Effector memory CD4-positive, alpha-beta T cell (primary cell): ENCODE measurements around the gene DDRGK1.
A peak's percentile ranks its signal among the peaks of the same experiment; 100 is the strongest.

Experiments
- DNase-seq, 3 donors: peaks; one replicate each; pipeline ENCODE4 v3.0.0-alpha.2; 2020
- H3K27ac ChIP-seq: 2 replicates; pipeline ENCODE4 v1.7.0; 2013; ENCODE audit warnings: mild to moderate bottlenecking, low read length, moderate library complexity; ENCODE audit not compliant: insufficient read depth, poor library complexity, severe bottlenecking
- H3K27me3 ChIP-seq: replicated peaks from 2 replicates; pipeline ENCODE4 v1.7.0; 2013; ENCODE audit warnings: mild to moderate bottlenecking, low read length; ENCODE audit not compliant: insufficient read depth, control insufficient read depth, poor library complexity, severe bottlenecking
- H3K36me3 ChIP-seq: 2 replicates; pipeline ENCODE4 v1.7.0; 2013; ENCODE audit warnings: mild to moderate bottlenecking, low read length, moderate library complexity; ENCODE audit not compliant: control insufficient read depth, insufficient read depth
- H3K4me1 ChIP-seq: 2 replicates; pipeline ENCODE4 v1.7.0; 2013; ENCODE audit warnings: low read length, mild to moderate bottlenecking; ENCODE audit not compliant: control insufficient read depth, insufficient read depth, poor library complexity, severe bottlenecking
- H3K4me3 ChIP-seq: 2 replicates; pipeline ENCODE4 v1.7.0; 2013; ENCODE audit warnings: low read length, low read depth, mild to moderate bottlenecking; ENCODE audit not compliant: insufficient read depth, poor library complexity, severe bottlenecking
- H3K9me3 ChIP-seq: 2 replicates; pipeline ENCODE4 v1.7.0; 2013; ENCODE audit warnings: mild to moderate bottlenecking, low read length, moderate library complexity; ENCODE audit not compliant: control insufficient read depth
- total RNA-seq, 3 donors: gene quantifications; one replicate each; lab custom pipeline; 2026; lab: John Stamatoyannopoulos, UW

DDRGK1 gene
- total RNA-seq, result 29.3 to 46.5 (median 35.8) reads per million in 3 donors

DNA sequence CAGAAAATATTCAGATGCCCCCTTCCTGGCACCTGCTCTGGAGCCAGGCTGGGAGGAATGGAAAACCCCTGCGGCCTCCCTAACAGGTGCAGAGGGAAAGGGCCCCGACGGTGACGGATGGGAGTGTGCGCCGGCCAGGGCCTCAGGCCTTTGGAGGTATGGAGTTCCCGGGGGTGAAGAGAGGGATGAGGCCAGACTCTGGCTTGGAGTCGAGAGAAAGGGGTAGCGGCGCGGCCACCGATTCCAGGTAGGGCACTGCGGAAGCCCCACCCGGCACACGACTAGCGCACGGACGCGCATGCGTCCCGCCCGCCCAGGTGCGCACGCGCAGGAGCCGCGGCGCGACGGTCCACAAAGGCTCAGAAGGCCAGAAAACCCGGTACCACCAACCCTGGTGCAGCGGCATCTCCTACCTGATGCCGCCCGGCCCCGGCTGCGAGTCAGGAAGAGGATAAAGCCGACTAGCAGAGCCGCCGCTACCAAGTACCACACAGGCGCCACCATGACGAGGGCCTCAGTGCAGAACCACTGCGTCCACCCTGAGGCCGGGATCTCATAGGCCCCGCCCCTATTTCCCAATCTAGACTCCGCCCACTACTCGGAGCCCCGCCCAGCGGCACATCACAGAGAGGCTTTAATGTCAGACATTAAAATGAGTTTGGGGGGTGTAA, at the start of gene DDRGK1:
TSS of gene DDRGK1 (minus strand) at position 559 of the 671 bp plus-strand sequence. CDS start at position 504, 55 bp downstream.
- H3K9me3 ChIP-seq, result no peaks in the 10 kb centered on the region
- peaks cover 11% of the 10 kb centered on the region for H3K4me1 ChIP-seq
- H3K27ac ChIP-seq, result peak within 1 kb of the TSS; percentile 81
- H3K4me3 ChIP-seq, result peak within 1 kb of the TSS; percentile 80
- DNase-seq, result peak; percentile 82 to 84 (median 83)
- H3K36me3 ChIP-seq, result peaks cover 12% of the 10 kb centered on the region
- no peaks in the 10 kb centered on the region for H3K27me3 ChIP-seq

- Histone ChIP-seq H3K4me3 (no peak overlapping the region), H3K27ac (no peak overlapping the region), H3K4me1 (peaks cover 12% of the 10 kb centered on the region), H3K27me3 (no peaks in the 10 kb centered on the region), H3K9me3 (no peaks in the 10 kb centered on the region), H3K36me3 (peaks cover 18% of the 10 kb centered on the region)
- no peak for DNase-seq
These were observed 47.3 kb upstream of the DDRGK1 start for GRCh38 chr20:3251806-3252205.

GRCh38 chr20:3250091-3250504, 45.6 kb upstream of the DDRGK1 start:
- no peaks in the 10 kb centered on the region for H3K27me3 ChIP-seq
- peaks cover 12% of the 10 kb centered on the region for H3K4me1 ChIP-seq
- no peak overlapping the region for H3K27ac ChIP-seq
- no peak for DNase-seq
- no peaks in the 10 kb centered on the region for H3K9me3 ChIP-seq
- H3K4me3 ChIP-seq, result no peak overlapping the region
- H3K36me3 ChIP-seq, result peaks cover 6% of the 10 kb centered on the region

GRCh38 chr20:3248993-3249347, 44.5 kb upstream of the DDRGK1 start:
- no peaks in the 10 kb centered on the region for H3K27me3 ChIP-seq
- peaks cover 12% of the 10 kb centered on the region for H3K4me1 ChIP-seq
- H3K9me3 ChIP-seq, result no peaks in the 10 kb centered on the region
- peaks cover 4% of the 10 kb centered on the region for H3K36me3 ChIP-seq
- H3K4me3 ChIP-seq, result peak overlapping the region; percentile 50
- DNase-seq, result no peak
- H3K27ac ChIP-seq, result no peak overlapping the region

- H3K27ac ChIP-seq, result no peak overlapping the region
- H3K4me3 ChIP-seq, result peak overlapping the region; percentile 50
- no peak for DNase-seq
- H3K4me1 ChIP-seq, result peaks cover 12% of the 10 kb centered on the region
- no peaks in the 10 kb centered on the region for H3K27me3 ChIP-seq
- H3K36me3 ChIP-seq, result peaks cover 4% of the 10 kb centered on the region
- no peaks in the 10 kb centered on the region for H3K9me3 ChIP-seq
These were observed 43.9 kb upstream of the DDRGK1 start for GRCh38 chr20:3248167-3248992.

GRCh38 chr20:3247638-3248037, 43.2 kb upstream of the DDRGK1 start:
- DNase-seq, result no peak
- H3K27me3 ChIP-seq, result no peaks in the 10 kb centered on the region
- H3K27ac ChIP-seq, result no peak overlapping the region
- peaks cover 2% of the 10 kb centered on the region for H3K36me3 ChIP-seq
- no peaks in the 10 kb centered on the region for H3K9me3 ChIP-seq
- no peak overlapping the region for H3K4me3 ChIP-seq
- peaks cover 12% of the 10 kb centered on the region for H3K4me1 ChIP-seq

DNA sequence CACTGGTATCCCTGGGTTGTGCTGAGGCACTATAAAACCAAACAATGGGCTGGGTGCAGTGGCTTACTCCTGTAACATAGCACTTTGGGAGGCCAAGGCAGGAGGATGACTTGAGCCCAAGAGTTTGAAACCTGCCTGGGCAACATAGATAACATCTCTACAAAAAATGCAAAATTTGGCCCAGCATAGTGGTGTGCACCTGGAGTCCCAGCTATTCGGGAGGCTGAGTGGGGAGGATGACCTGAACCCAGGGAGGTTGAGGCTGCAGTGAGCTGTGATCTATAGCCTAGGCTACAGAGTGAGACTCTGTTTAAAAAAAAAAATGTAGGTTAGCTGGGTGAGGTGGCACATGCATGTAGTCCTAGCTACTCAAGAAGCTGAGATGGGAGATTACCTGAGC, 42.2 kb upstream of the DDRGK1 start:
- H3K4me3 ChIP-seq, result no peak overlapping the region
- peaks cover 12% of the 10 kb centered on the region for H3K4me1 ChIP-seq
- no peaks in the 10 kb centered on the region for H3K9me3 ChIP-seq
- no peak overlapping the region for H3K27ac ChIP-seq
- DNase-seq, result no peak
- no peaks in the 10 kb centered on the region for H3K36me3 ChIP-seq
- no peaks in the 10 kb centered on the region for H3K27me3 ChIP-seq

GRCh38 chr20:3245711-3246110, 41.2 kb upstream of the DDRGK1 start:
- H3K4me3 ChIP-seq, result no peak overlapping the region
- H3K9me3 ChIP-seq, result no peaks in the 10 kb centered on the region
- H3K36me3 ChIP-seq, result no peaks in the 10 kb centered on the region
- H3K4me1 ChIP-seq, result peaks cover 12% of the 10 kb centered on the region
- H3K27ac ChIP-seq, result no peak overlapping the region
- no peaks in the 10 kb centered on the region for H3K27me3 ChIP-seq
- no peak for DNase-seq

DNA sequence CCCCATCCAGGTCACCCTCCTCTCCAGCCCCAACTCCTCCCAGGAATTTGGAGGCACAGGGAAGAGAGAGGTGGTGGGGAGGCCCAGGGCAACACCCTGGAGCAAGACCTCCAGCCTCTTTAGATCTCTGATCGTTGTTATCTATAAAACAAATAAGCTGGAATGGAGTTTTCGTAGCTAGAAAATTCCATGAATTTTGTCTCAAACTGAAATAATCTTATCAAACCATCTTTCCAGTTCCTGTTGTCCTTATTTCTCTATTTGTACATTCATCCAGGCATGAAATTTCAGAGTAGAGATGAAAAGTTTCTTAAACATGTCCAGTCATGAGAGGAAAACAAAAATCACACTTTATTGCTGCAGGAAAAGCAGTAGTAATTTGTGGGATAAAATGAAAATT, 40.7 kb upstream of the DDRGK1 start:
- DNase-seq, result no peak
- Histone ChIP-seq H3K9me3 (no peaks in the 10 kb centered on the region), H3K27me3 (no peaks in the 10 kb centered on the region), H3K4me3 (no peak overlapping the region), H3K36me3 (no peaks in the 10 kb centered on the region), H3K27ac (no peak overlapping the region), H3K4me1 (peaks cover 12% of the 10 kb centered on the region)

DNA sequence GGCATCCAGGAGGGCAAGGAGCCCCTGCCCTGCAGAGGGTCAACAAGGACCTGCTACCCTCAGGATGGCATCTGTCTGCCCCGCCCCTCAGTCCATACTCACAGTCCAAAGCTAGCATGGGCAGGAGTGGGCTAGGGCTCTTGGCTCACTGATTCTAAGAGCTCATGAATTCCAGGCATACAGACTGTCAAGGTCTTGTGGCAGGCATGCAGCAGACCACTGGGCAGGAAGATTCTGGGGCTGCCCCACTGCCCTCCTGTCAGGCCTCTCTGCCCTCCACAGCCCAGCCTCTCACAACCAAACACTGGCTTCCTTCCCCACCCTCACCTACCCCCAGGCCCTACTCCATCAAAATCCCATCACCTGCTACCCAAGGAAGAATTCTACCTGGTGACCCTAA, 40.1 kb upstream of the DDRGK1 start:
- H3K9me3 ChIP-seq, result no peaks in the 10 kb centered on the region
- peaks cover 14% of the 10 kb centered on the region for H3K4me1 ChIP-seq
- no peak overlapping the region for H3K4me3 ChIP-seq
- no peaks in the 10 kb centered on the region for H3K36me3 ChIP-seq
- no peak for DNase-seq
- H3K27ac ChIP-seq, result no peak overlapping the region
- no peaks in the 10 kb centered on the region for H3K27me3 ChIP-seq
